ENCODE results near the gene VPS50. TPM values are rescaled to one million over a fixed set of nuclear protein-coding genes. Genes with fewer than 3 reads are reported as not detected.

VPS50 gene
- total RNA-seq, 1 experiment from 2014 or later = 15.1 TPM

- Histone ChIP-seq H3K27me3 (ENCODE audit: insufficient read depth, low read length) (no peaks in the 10 kb centered on the region), H3K27ac (ENCODE audit: low read depth, low read length) (no peak overlapping the region), H3K9me3 (ENCODE audit: control insufficient read depth in 1 of 2, insufficient read depth in 1 of 2, low read depth in 1 of 2, low read length in 2 of 2) (no peaks in the 10 kb centered on the region), H3K4me3 (replicated peaks in 1 of 2; ENCODE audit: low read depth in 1 of 2, low read length in 2 of 2) (no peak overlapping the region), H2AFZ (ENCODE audit: low read depth, low read length, poor library complexity, severe bottlenecking) (no peak overlapping the region), H4K20me1 (ENCODE audit: insufficient read depth) (no peaks in the 10 kb centered on the region), H3K4me1 (ENCODE audit: control insufficient read depth in 1 of 2, insufficient read depth in 2 of 2, low read length in 2 of 2) (no peaks in the 10 kb centered on the region), H3K9ac (ENCODE audit: low read length) (no peak overlapping the region), H3K79me2 (ENCODE audit: insufficient read depth, low read length) (no peaks in the 10 kb centered on the region), H3K36me3 (ENCODE audit: control insufficient read depth in 1 of 2, insufficient read depth in 2 of 2, low read length in 2 of 2) (no peaks in the 10 kb centered on the region), H3K9me2 (ENCODE audit: insufficient read depth) (no peaks in the 10 kb centered on the region), H3K4me2 (ENCODE audit: low read length) (no peak overlapping the region)
- ChIA-PET POLR2A (no interaction called here), CTCF (no interaction called here), RAD21 (ENCODE audit: low non-redundant PET in 1 of 2, low total read pairs in 2 of 2, uncharacterized antibody in 2 of 2, unreplicated experiment in 2 of 2) (no interaction called here)
- DNase-seq (ENCODE audit: low read depth, low spot score) = no peak
- ATAC-seq = no peak
- no peak for TF ChIP-seq ZNF274 (IDR thresholded peaks at IDR 0.05; ENCODE audit: low read depth, low read length)
- TF ChIP-seq EZH2 (IDR thresholded peaks at IDR 0.05) = no peak
- no peak for TF ChIP-seq YY1 (IDR thresholded peaks at IDR 0.05; ENCODE audit: extremely low read depth, insufficient replicate concordance, low read depth, low read length)
- intact Hi-C loops (cut with micrococcal nuclease) = no loop called here
- BruUV-seq (replicated peaks) = no TSS peak
These were observed 82.3 kb downstream of the VPS50 start for GRCh38 chr7:93314449-93314848.

DNA sequence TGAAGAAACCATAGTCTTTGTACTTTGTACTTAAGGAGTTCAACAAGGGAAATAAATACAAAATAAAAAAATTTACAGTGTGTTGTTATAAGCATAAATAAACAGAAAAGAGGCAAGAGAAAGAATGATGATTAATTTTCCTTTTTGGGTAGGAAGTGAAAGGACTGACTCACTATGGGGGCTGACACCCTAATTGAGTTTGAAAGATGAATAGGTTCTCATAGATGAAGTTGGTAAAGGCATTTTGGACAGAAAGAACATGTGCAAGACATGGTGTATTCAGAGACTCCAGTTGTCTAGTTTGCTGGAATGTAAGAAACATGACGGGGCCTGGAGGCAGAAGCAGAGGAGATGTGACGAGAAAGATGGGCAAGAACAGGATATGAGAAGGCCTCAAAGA, 83.7 kb downstream of the VPS50 start:
- no peaks in the 10 kb centered on the region for H3K4me1 ChIP-seq (ENCODE audit: control insufficient read depth in 1 of 2, insufficient read depth in 2 of 2, low read length in 2 of 2)
- no peak overlapping the region for H3K4me3 ChIP-seq (replicated peaks in 1 of 2; ENCODE audit: low read depth in 1 of 2, low read length in 2 of 2)
- no peaks in the 10 kb centered on the region for H3K9me3 ChIP-seq (ENCODE audit: control insufficient read depth in 1 of 2, insufficient read depth in 1 of 2, low read depth in 1 of 2, low read length in 2 of 2)
- intact Hi-C loops (cut with micrococcal nuclease) = no loop called here
- no peaks in the 10 kb centered on the region for H3K9me2 ChIP-seq (ENCODE audit: insufficient read depth)
- no peak for TF ChIP-seq TCF7L2 (IDR thresholded peaks at IDR 0.05; ENCODE audit: borderline replicate concordance, extremely low read depth, insufficient read depth, insufficient read length)
- TF ChIP-seq RAD21 (IDR thresholded peaks at IDR 0.05; ENCODE audit: low read depth) = no peak
- no peak for TF ChIP-seq POLR2A (IDR thresholded peaks at IDR 0.05; ENCODE audit: borderline replicate concordance, extremely low read depth, insufficient read depth, insufficient read length)
- TF ChIP-seq JUND (IDR thresholded peaks at IDR 0.05) = no peak
- no peak for TF ChIP-seq EZH2phosphoT487 (IDR thresholded peaks at IDR 0.05; ENCODE audit: borderline replicate concordance)
- TF ChIP-seq ZNF274 (IDR thresholded peaks at IDR 0.05; ENCODE audit: low read depth, low read length) = no peak
- TF ChIP-seq EZH2 (IDR thresholded peaks at IDR 0.05) = no peak
- TF ChIP-seq YY1 (IDR thresholded peaks at IDR 0.05; ENCODE audit: extremely low read depth, insufficient replicate concordance, low read depth, low read length) = no peak
- no peak for TF ChIP-seq SRF (IDR thresholded peaks at IDR 0.05; ENCODE audit: low read depth)
- no peak for TF ChIP-seq FOSL1 (IDR thresholded peaks at IDR 0.05; ENCODE audit: low read depth)
- TF ChIP-seq ELF1 (IDR thresholded peaks at IDR 0.05; ENCODE audit: borderline replicate concordance, low read depth) = no peak
- TF ChIP-seq ZBTB33 (IDR thresholded peaks at IDR 0.05; ENCODE audit: extremely low read depth, insufficient replicate concordance, low read length) = no peak
- H3K27me3 ChIP-seq (ENCODE audit: insufficient read depth, low read length) = no peaks in the 10 kb centered on the region
- no peak overlapping the region for H3K4me2 ChIP-seq (ENCODE audit: low read length)
- DNase-seq (ENCODE audit: low read depth, low spot score) (no peak), ATAC-seq (no peak)
- CTCF ChIA-PET = no interaction called here
- POLR2A ChIA-PET = no interaction called here
- H3K27ac ChIP-seq (ENCODE audit: low read depth, low read length) = no peak overlapping the region
- no TSS peak for BruUV-seq (replicated peaks)
- RAD21 ChIA-PET (ENCODE audit: low non-redundant PET in 1 of 2, low total read pairs in 2 of 2, uncharacterized antibody in 2 of 2, unreplicated experiment in 2 of 2) = no interaction called here
- H4K20me1 ChIP-seq (ENCODE audit: insufficient read depth) = no peaks in the 10 kb centered on the region
- H3K79me2 ChIP-seq (ENCODE audit: insufficient read depth, low read length) = no peaks in the 10 kb centered on the region
- H2AFZ ChIP-seq (ENCODE audit: low read depth, low read length, poor library complexity, severe bottlenecking) = no peak overlapping the region
- no peaks in the 10 kb centered on the region for H3K36me3 ChIP-seq (ENCODE audit: control insufficient read depth in 1 of 2, insufficient read depth in 2 of 2, low read length in 2 of 2)
- H3K9ac ChIP-seq (ENCODE audit: low read length) = no peak overlapping the region
